ENCODE measurements around the gene CMTM8.
A peak's percentile ranks its signal among the peaks of the same experiment; 100 is the strongest.
"Not testable (repeated sequence)": the region's sequence is repeated elsewhere in the genome, so short reads cannot be mapped to it uniquely, and the experiment has no call there.

CMTM8 gene

DNA sequence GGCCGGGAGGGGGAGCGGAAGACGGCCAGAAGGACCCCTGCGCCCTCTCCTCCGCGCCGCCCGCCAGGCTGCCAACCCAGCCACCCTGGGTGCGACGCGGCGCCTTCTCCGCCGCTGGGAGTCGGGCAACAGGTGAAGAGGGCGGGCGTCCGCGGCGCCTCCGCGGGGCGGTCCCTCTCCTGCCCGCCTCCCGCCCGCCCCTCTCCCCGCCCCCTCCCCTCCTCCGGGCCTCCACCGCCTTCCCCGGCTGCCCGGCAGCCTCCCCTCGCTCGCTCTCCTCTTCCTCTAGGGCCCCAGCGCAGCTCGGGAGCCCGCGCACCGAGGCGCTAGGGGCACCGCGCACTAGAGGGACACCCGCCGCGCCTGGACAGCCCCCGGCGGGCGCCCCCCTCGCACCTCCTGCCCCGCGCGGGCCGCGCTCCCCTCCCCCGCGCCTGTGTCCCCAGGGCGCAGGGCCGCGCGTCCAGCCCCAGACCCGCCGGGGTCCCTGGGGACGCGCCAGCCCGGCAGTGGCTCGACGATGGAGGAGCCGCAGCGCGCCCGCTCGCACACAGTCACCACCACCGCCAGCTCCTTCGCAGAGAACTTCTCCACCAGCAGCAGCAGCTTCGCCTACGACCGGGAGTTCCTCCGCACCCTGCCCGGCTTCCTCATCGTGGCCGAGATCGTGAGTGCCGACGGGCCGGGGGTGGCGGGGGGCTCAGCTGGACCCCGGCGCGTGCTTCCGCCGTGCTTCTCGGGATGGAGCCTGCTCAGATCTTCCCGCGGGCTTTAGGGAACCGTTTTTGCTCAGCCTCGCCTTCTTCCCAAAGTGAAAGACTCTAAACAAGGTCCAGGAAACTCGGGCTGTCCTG lies at the start of gene CMTM8:
Gene CMTM8 (plus strand): TSS at position 228 of the 854 bp plus-strand sequence. CDS start 293 bp downstream, at position 521.
- H3K4me1 Mint-ChIP-seq: peaks cover 18% of the 10 kb centered on the region
- H3K4me3 Mint-ChIP-seq: peak within 1 kb of the TSS; percentile 84
- DNase-seq: peak; percentile 66
- no peak within 1 kb of the TSS for H3K27ac Mint-ChIP-seq
- ATAC-seq: peak; percentile 76
- peaks cover 10% of the 10 kb centered on the region for H3K27me3 Mint-ChIP-seq
- H3K36me3 Mint-ChIP-seq (ENCODE audit: low read depth): peaks cover 5% of the 10 kb centered on the region
- peaks cover 13% of the 10 kb centered on the region for H3K9me3 Mint-ChIP-seq

DNA sequence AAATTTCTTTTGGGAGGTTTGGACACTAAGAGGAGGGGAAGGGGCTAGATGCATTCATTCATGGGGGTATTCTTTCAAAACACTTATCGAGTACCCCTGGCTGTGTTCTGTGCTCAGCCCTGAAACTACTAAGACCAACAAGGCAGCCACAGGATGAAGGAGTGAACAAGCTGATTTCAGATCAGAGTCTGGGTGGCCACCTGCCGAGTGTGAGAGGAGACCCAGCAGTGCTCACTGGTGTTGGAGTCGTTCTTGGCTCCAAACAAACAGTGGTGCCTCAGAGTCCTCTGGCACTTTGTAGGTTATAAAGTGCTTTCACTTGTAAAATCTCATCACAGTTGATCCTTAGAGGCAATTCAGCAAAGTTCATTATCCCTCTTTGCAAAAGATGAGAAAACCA lies 48.8 kb upstream of the CMTM8 start:
- Mint-ChIP-seq H3K36me3 (ENCODE audit: low read depth) (no peaks in the 10 kb centered on the region), H3K4me1 (no peaks in the 10 kb centered on the region), H3K27ac (no peak overlapping the region), H3K9me3 (no peaks in the 10 kb centered on the region), H3K27me3 (peaks cover 5% of the 10 kb centered on the region), H3K4me3 (no peak overlapping the region)
- no peak for ATAC-seq
- DNase-seq: no peak

DNA sequence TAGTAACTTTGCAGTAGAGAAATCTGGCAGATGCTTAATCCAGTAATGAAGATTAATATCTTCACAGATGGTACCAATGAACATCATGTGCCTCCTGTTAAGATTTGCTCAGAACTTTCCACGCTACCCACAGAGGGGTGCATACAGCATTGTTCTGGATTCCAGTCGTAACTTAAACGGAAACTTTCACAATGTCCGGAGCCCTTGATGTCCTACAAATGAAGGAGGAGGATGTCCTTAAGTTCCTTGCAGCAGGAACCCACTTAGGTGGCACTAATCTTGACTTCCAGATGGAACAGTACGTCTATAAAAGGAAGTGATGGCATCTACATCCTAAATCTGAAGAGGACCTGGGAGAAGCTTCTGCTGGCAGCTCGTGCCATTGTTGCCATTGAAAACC lies 47.9 kb upstream of the CMTM8 start:
- H3K4me1 Mint-ChIP-seq; H3K27me3 Mint-ChIP-seq; ATAC-seq; DNase-seq; H3K9me3 Mint-ChIP-seq; H3K36me3 Mint-ChIP-seq (ENCODE audit: low read depth); H3K4me3 Mint-ChIP-seq; H3K27ac Mint-ChIP-seq: not testable (repeated sequence)

GRCh38 chr3:32193101-32193500 lies 45.4 kb upstream of the CMTM8 start:
- no peaks in the 10 kb centered on the region for H3K4me1 Mint-ChIP-seq
- H3K4me3 Mint-ChIP-seq: no peak overlapping the region
- H3K9me3 Mint-ChIP-seq: no peaks in the 10 kb centered on the region
- no peaks in the 10 kb centered on the region for H3K36me3 Mint-ChIP-seq (ENCODE audit: low read depth)
- H3K27ac Mint-ChIP-seq: no peak overlapping the region
- DNase-seq (no peak), ATAC-seq (no peak)
- peaks cover 5% of the 10 kb centered on the region for H3K27me3 Mint-ChIP-seq

DNA sequence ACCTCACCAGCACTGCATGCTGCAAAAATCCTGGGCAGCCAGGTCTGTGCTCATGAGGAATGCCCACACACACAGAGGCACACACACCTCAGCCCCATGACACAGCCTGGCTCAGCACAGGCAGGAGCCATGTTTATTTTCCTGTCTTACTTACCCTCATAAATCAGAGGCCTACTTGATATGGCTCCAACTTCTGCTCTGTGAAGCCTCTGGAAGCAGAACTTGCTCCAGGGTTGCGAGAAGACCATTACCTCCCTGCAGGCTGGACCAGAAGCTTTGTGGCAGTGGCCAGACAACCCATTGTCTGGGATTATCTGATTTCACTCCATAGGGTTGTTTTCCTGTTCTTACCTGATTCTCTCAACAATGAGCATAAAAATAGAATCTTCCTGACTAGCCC lies 43.8 kb upstream of the CMTM8 start:
- Mint-ChIP-seq H3K27me3 (peaks cover 5% of the 10 kb centered on the region), H3K27ac (no peak overlapping the region), H3K9me3 (no peaks in the 10 kb centered on the region), H3K4me3 (no peak overlapping the region), H3K36me3 (ENCODE audit: low read depth) (no peaks in the 10 kb centered on the region), H3K4me1 (no peaks in the 10 kb centered on the region)
- DNase-seq (no peak), ATAC-seq (no peak)

DNA sequence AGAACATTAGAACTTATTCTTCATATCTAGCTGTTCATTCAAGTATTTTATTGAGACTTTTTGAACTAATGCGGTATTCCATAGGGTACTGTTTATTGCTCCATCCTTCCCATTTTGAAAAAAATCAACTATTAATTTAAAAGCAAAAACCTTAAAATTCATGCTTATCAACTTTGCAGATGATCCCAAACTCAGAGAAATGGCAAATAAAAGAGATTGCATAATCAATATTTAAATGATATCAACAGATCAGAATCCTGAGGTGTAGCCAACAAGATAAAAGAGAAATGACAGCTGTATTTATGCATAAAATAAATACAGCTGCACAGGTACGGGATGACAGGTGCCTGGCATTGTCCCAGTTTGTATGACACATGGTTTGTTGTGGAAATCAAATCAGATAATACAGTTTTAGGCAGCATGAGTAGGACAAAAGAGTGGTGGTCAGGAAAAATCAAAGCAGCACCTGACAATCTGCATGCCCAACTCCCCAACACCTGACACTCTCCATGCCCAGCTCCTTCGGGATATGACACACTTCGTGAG lies 42.4 kb upstream of the CMTM8 start:
- no peak for ATAC-seq
- H3K4me3 Mint-ChIP-seq: no peak overlapping the region
- DNase-seq: no peak
- no peaks in the 10 kb centered on the region for H3K4me1 Mint-ChIP-seq
- H3K9me3 Mint-ChIP-seq: no peaks in the 10 kb centered on the region
- peaks cover 5% of the 10 kb centered on the region for H3K27me3 Mint-ChIP-seq
- H3K36me3 Mint-ChIP-seq (ENCODE audit: low read depth): no peaks in the 10 kb centered on the region
- H3K27ac Mint-ChIP-seq: no peak overlapping the region

- ATAC-seq: no peak
- H3K9me3 Mint-ChIP-seq: no peaks in the 10 kb centered on the region
- H3K4me1 Mint-ChIP-seq: no peaks in the 10 kb centered on the region
- H3K27ac Mint-ChIP-seq: no peak overlapping the region
- H3K4me3 Mint-ChIP-seq: no peak overlapping the region
- H3K27me3 Mint-ChIP-seq: peaks cover 3% of the 10 kb centered on the region
- no peak for DNase-seq
- no peaks in the 10 kb centered on the region for H3K36me3 Mint-ChIP-seq (ENCODE audit: low read depth)
Measured at GRCh38 chr3:32197991-32198390, 40.5 kb upstream of the CMTM8 start.

- Mint-ChIP-seq H3K9me3 (no peaks in the 10 kb centered on the region), H3K36me3 (ENCODE audit: low read depth) (no peaks in the 10 kb centered on the region), H3K4me3 (no peak overlapping the region), H3K27me3 (peaks cover 3% of the 10 kb centered on the region), H3K4me1 (no peaks in the 10 kb centered on the region), H3K27ac (no peak overlapping the region)
- ATAC-seq (no peak), DNase-seq (no peak)
Measured at GRCh38 chr3:32198714-32199113, 39.8 kb upstream of the CMTM8 start.

DNA sequence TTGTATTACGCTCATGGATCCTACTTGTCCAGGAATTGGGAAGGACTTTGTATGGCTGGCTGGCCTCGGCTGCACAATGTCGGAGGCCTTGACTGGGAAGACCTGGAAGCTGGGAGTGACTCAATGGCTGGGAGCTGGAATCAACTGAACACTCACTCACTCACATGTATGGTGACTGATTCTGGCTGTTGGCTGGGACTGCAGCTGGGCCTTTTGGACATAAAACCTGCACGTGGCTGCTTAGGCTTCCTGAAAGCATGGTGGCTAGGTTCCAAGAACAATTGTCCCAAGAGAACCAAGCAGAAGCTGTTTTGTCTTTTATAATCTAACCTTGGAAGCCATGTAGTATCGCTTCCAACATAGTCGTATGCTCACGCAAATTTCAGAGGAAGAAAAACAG lies 38.0 kb upstream of the CMTM8 start:
- H3K4me3 Mint-ChIP-seq: no peak overlapping the region
- peaks cover 2% of the 10 kb centered on the region for H3K27me3 Mint-ChIP-seq

GRCh38 chr3:32200992-32201758 lies 37.3 kb upstream of the CMTM8 start:
- peaks cover 4% of the 10 kb centered on the region for H3K27me3 Mint-ChIP-seq
- H3K36me3 Mint-ChIP-seq (ENCODE audit: low read depth): no peaks in the 10 kb centered on the region

More for the DNA sequence above, 38.0 kb upstream of the CMTM8 start:
- no peaks in the 10 kb centered on the region for H3K36me3 Mint-ChIP-seq (ENCODE audit: low read depth)
- H3K27ac Mint-ChIP-seq: no peak overlapping the region
- ATAC-seq: no peak
- no peaks in the 10 kb centered on the region for H3K9me3 Mint-ChIP-seq
- H3K4me1 Mint-ChIP-seq: no peaks in the 10 kb centered on the region
- DNase-seq: no peak

DNA sequence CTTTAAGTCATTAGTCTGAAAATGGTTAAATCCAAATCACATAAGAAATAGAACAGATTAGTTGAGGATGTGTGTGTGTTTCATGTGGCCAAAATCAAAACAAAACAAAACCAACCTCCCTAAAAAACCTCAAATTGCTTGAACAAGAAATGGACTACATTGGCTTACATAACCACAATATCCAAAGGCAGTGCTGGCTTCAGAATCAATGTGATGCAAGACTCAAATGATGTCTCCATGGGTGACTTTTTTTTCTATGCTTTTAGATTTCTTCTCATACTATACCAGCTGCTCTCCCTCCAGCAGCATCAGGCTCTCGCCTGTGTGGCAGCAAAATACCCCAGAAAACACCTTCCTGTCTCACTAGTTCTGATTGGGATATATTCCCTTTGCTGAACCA lies 36.0 kb upstream of the CMTM8 start:
- no peaks in the 10 kb centered on the region for H3K9me3 Mint-ChIP-seq

More at GRCh38 chr3:32200992-32201758, 37.3 kb upstream of the CMTM8 start:
- H3K4me1 Mint-ChIP-seq: no peaks in the 10 kb centered on the region
- ATAC-seq (no peak), DNase-seq (no peak)
- H3K9me3 Mint-ChIP-seq: no peaks in the 10 kb centered on the region
- H3K4me3 Mint-ChIP-seq: no peak overlapping the region
- H3K27ac Mint-ChIP-seq: no peak overlapping the region

GRCh38 chr3:32203854-32204253 lies 34.6 kb upstream of the CMTM8 start:
- DNase-seq (no peak), ATAC-seq (no peak)
- Mint-ChIP-seq H3K27ac (no peak overlapping the region), H3K4me1 (no peaks in the 10 kb centered on the region), H3K36me3 (ENCODE audit: low read depth) (no peaks in the 10 kb centered on the region), H3K4me3 (no peak overlapping the region), H3K9me3 (no peaks in the 10 kb centered on the region), H3K27me3 (peaks cover 4% of the 10 kb centered on the region)

More for the DNA sequence above, 36.0 kb upstream of the CMTM8 start:
- Mint-ChIP-seq H3K27me3 (peaks cover 4% of the 10 kb centered on the region), H3K27ac (no peak overlapping the region), H3K4me1 (no peaks in the 10 kb centered on the region), H3K4me3 (no peak overlapping the region), H3K36me3 (ENCODE audit: low read depth) (no peaks in the 10 kb centered on the region)
- ATAC-seq: no peak
- no peak for DNase-seq

GRCh38 chr3:32208447-32208846 lies 30.0 kb upstream of the CMTM8 start:
- ATAC-seq: no peak

DNA sequence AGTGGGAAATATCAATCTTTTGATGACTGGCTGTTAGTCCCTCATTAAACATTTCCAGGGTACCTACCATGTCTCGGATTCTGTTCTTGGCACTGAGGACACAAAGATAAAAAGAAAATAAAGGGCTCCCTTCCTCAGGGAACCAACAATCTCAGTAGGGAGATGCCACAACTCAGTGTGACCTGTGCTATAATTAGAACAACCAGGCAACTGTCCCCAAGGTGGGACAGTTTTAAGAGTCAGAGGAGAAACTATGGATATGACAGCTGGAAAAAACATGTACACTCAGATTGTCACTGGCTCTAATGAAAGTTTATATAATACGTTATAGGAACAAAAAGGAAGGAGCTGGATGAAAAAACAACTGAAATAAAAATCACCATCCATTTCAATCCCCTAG lies 23.3 kb upstream of the CMTM8 start:
- Mint-ChIP-seq H3K4me1 (no peaks in the 10 kb centered on the region), H3K27ac (no peak overlapping the region), H3K4me3 (no peak overlapping the region), H3K36me3 (ENCODE audit: low read depth) (no peaks in the 10 kb centered on the region), H3K27me3 (peaks cover 3% of the 10 kb centered on the region), H3K9me3 (no peaks in the 10 kb centered on the region)
- ATAC-seq (no peak), DNase-seq (no peak)

More at GRCh38 chr3:32208447-32208846, 30.0 kb upstream of the CMTM8 start:
- Mint-ChIP-seq H3K27ac (no peak overlapping the region), H3K27me3 (peaks cover 2% of the 10 kb centered on the region), H3K4me3 (no peak overlapping the region), H3K9me3 (no peaks in the 10 kb centered on the region), H3K4me1 (no peaks in the 10 kb centered on the region), H3K36me3 (ENCODE audit: low read depth) (no peaks in the 10 kb centered on the region)
- no peak for DNase-seq

Data from activated naive CD8-positive, alpha-beta T cell treated with anti-CD3 and anti-CD28 coated beads, Interleukin-2, amount 50 U/mL, for 24 hours (primary cell).